Measurements from ENCODE around the gene AKR7A2.

DNA sequence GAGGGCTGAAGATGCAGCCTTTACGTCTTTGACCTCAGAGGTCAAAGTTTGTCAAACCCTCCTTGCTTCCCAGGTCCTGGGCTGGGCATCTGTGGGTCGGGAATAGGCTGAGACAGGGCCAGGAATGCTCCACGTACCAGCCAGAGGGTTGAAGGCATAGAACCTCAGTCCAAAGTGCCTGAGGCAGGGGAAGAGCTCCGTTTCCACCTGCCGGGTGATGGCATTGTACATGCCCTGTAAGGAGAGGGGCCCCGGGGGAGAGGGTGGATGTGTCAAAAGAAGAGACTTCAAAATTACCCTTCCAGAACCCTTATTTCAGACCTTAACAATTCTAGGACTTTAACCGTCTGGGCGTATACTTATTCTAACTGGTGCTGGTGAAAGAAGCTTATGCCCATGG is 27.1 kb downstream of the AKR7A2 start:
- TF ChIP-seq EZH2 (IDR thresholded peaks at IDR 0.05; ENCODE audit: low read depth, unreplicated experiment), result no peak
- no peak for TF ChIP-seq CTCF (conservative IDR thresholded peaks at IDR 0.05; ENCODE audit: low read depth in 2 of 2)
- TF ChIP-seq EZH2phosphoT487 (IDR thresholded peaks at IDR 0.05; ENCODE audit: unreplicated experiment), result no peak
- TF ChIP-seq, protein P1, sequence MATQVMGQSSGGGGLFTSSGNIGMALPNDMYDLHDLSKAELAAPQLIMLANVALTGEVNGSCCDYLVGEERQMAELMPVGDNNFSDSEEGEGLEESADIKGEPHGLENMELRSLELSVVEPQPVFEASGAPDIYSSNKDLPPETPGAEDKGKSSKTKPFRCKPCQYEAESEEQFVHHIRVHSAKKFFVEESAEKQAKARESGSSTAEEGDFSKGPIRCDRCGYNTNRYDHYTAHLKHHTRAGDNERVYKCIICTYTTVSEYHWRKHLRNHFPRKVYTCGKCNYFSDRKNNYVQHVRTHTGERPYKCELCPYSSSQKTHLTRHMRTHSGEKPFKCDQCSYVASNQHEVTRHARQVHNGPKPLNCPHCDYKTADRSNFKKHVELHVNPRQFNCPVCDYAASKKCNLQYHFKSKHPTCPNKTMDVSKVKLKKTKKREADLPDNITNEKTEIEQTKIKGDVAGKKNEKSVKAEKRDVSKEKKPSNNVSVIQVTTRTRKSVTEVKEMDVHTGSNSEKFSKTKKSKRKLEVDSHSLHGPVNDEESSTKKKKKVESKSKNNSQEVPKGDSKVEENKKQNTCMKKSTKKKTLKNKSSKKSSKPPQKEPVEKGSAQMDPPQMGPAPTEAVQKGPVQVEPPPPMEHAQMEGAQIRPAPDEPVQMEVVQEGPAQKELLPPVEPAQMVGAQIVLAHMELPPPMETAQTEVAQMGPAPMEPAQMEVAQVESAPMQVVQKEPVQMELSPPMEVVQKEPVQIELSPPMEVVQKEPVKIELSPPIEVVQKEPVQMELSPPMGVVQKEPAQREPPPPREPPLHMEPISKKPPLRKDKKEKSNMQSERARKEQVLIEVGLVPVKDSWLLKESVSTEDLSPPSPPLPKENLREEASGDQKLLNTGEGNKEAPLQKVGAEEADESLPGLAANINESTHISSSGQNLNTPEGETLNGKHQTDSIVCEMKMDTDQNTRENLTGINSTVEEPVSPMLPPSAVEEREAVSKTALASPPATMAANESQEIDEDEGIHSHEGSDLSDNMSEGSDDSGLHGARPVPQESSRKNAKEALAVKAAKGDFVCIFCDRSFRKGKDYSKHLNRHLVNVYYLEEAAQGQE (IDR thresholded peaks at IDR 0.05; ENCODE audit: unreplicated experiment), result no peak
- no peak for TF ChIP-seq POLR2AphosphoS5 (IDR thresholded peaks at IDR 0.05; ENCODE audit: low read depth)
- TF ChIP-seq, protein P2, sequence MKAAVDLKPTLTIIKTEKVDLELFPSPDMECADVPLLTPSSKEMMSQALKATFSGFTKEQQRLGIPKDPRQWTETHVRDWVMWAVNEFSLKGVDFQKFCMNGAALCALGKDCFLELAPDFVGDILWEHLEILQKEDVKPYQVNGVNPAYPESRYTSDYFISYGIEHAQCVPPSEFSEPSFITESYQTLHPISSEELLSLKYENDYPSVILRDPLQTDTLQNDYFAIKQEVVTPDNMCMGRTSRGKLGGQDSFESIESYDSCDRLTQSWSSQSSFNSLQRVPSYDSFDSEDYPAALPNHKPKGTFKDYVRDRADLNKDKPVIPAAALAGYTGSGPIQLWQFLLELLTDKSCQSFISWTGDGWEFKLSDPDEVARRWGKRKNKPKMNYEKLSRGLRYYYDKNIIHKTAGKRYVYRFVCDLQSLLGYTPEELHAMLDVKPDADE (IDR thresholded peaks at IDR 0.05), result no peak
- no peak for TF ChIP-seq JUNB (IDR thresholded peaks at IDR 0.05; ENCODE audit: unreplicated experiment)
- TF ChIP-seq NANOG (IDR thresholded peaks at IDR 0.05; ENCODE audit: borderline replicate concordance), result no peak
- no peak for TF ChIP-seq CREB1 (CRISPR knock-in tag; IDR thresholded peaks at IDR 0.05; ENCODE audit: low read depth)
- TF ChIP-seq ZNF114 (CRISPR knock-in tag; IDR thresholded peaks at IDR 0.05), result no peak
